ENCODE results near the gene AVEN. TPM values are rescaled to one million over a fixed set of nuclear protein-coding genes. Genes with fewer than 3 reads are reported as not detected.

Gene AVEN
- total and polyA plus RNA-seq, 2 of the 8 experiments (the other 6 are each of a cell fraction or from before 2014, with no cell fraction given) = 5.5 to 17.0 TPM

DNA sequence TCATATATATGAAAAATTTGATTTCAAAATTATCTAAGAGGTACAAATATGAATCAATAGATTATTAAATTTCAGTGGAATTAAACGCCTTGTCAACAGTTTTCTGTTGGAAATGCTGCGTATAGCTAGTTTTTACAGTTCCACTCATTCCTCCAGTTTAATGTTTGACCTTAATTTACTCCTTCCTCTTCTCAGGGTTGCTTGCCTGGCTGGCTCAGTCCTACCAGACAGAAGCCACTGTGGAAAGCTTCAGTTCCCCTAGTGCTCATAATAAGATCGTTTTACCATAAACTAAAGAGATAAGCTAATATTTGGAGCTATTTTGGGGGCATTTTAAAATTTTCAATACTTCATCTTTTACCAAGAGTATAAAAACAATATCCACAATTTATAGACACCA is 39.9 kb upstream of the AVEN start:
- no peak for FAIRE-seq
- TF ChIP-seq USF2 (IDR thresholded peaks at IDR 0.05; ENCODE audit: low read length) (no peak), KDM4A (IDR thresholded peaks at IDR 0.05; ENCODE audit: low read depth, low read length, severe bottlenecking) (no peak), CREB1 (IDR thresholded peaks at IDR 0.05) (no peak), EGR1 (IDR thresholded peaks at IDR 0.05; ENCODE audit: borderline replicate concordance, low read depth, low read length) (no peak), ASH2L (IDR thresholded peaks at IDR 0.05; ENCODE audit: low read length) (no peak), ZNF274 (IDR thresholded peaks at IDR 0.05; ENCODE audit: borderline replicate concordance, extremely low read depth, low read length) (no peak), MAFK (IDR thresholded peaks at IDR 0.05; ENCODE audit: low read depth, low read length) (no peak), POLR2A (IDR thresholded peaks at IDR 0.05; ENCODE audit: control extremely low read depth in 1 of 2, low read depth in 2 of 2, low read length in 2 of 2) (no peak), HDAC6 (IDR thresholded peaks at IDR 0.05; ENCODE audit: low read depth, low read length) (no peak), GTF2F1 (IDR thresholded peaks at IDR 0.05; ENCODE audit: borderline replicate concordance, low read depth, low read length) (no peak), CBX8 (IDR thresholded peaks at IDR 0.05; ENCODE audit: borderline replicate concordance, low read depth, low read length) (no peak), SUZ12 (IDR thresholded peaks at IDR 0.05; ENCODE audit: low read length) (no peak), RNF2 (IDR thresholded peaks at IDR 0.05; ENCODE audit: borderline replicate concordance, low read depth, low read length, missing control alignments, poor library complexity, severe bottlenecking) (no peak)

More for the DNA sequence above, 39.9 kb upstream of the AVEN start:
- no peak for DNase-seq (ENCODE audit: low read depth in 1 of 2, low spot score in 2 of 2)
- no peak overlapping the region for H3K4me3 ChIP-seq (ENCODE audit: extremely low read depth in 1 of 4, insufficient read depth in 2 of 4, low read depth in 3 of 4, low read length in 4 of 4)
- H2BK120ac ChIP-seq (replicated peaks; ENCODE audit: low read depth, low read length) = no peak overlapping the region
- no peaks in the 10 kb centered on the region for H3K4me1 ChIP-seq (replicated peaks in 1 of 4; ENCODE audit: control insufficient read depth in 3 of 4, insufficient read depth in 4 of 4, low read length in 3 of 4)
- no peak overlapping the region for H2BK12ac ChIP-seq (ENCODE audit: low read depth, low read length)
- ChIA-PET CTCF (ENCODE audit: partially characterized antibody) (interaction anchor here (1.2 to 2.1 kb wide), 2 partner anchors 30 to 162 kb away, joined by 4 to 6 read pairs; no protein-coding TSS in a partner anchor), POLR2A (ENCODE audit: partially characterized antibody) (interaction anchor here (0.6 kb wide), 1 partner anchor 22 kb away, joined by 3 read pairs; no protein-coding TSS in a partner anchor)
- H3K9ac ChIP-seq (replicated peaks in 1 of 4; ENCODE audit: extremely low read depth in 1 of 4, low read depth in 3 of 4, low read length in 3 of 4) = no peak overlapping the region
- H3K79me2 ChIP-seq (ENCODE audit: control insufficient read depth in 1 of 2, insufficient read depth in 2 of 2, low read length in 2 of 2) = no peaks in the 10 kb centered on the region
- H3K4ac ChIP-seq (replicated peaks; ENCODE audit: insufficient read length, low read depth, low read length) = no peak overlapping the region
- H3K56ac ChIP-seq (replicated peaks; ENCODE audit: insufficient read length, low read depth, low read length) = no peak overlapping the region
- H3K18ac ChIP-seq (ENCODE audit: extremely low read depth, low read length) = no peak overlapping the region
- no peak overlapping the region for H2BK15ac ChIP-seq (ENCODE audit: low read length)
- no peak overlapping the region for H2AK5ac ChIP-seq (ENCODE audit: low read depth, low read length)
- H3K9me3 ChIP-seq (ENCODE audit: insufficient read depth in 2 of 2, low read depth in 1 of 2, low read length in 1 of 2) = no peaks in the 10 kb centered on the region
- no peaks in the 10 kb centered on the region for H3K23me2 ChIP-seq (ENCODE audit: low read depth, low read length)
- H4K91ac ChIP-seq (replicated peaks; ENCODE audit: insufficient read length, low read length) = no peak overlapping the region
- no peak overlapping the region for H3K14ac ChIP-seq (ENCODE audit: insufficient read length)
- H4K20me1 ChIP-seq (replicated peaks in 1 of 2; ENCODE audit: control insufficient read depth in 1 of 2, insufficient read depth in 2 of 2, low read length in 2 of 2) = no peaks in the 10 kb centered on the region
- H2AFZ ChIP-seq (ENCODE audit: low read length) = no peak overlapping the region
- H3K36me3 ChIP-seq (ENCODE audit: control insufficient read depth in 2 of 4, insufficient read depth in 4 of 4, low read length in 3 of 4) = peaks cover 0 to 5% (median under 1%) of the 10 kb centered on the region in 4 experiments; a peak in 3 of 8 replicates
- H2BK5ac ChIP-seq (ENCODE audit: low read depth, low read length) = no peak overlapping the region
- no peak overlapping the region for H3K23ac ChIP-seq (ENCODE audit: insufficient read length)
- no peak overlapping the region for H2BK20ac ChIP-seq (ENCODE audit: low read length)
- H3K27me3 ChIP-seq (replicated peaks in 1 of 4; ENCODE audit: control insufficient read depth in 3 of 4, extremely low read depth in 1 of 4, insufficient read depth in 3 of 4, low read length in 3 of 4) = no peaks in the 10 kb centered on the region
- no peak overlapping the region for H4K8ac ChIP-seq (ENCODE audit: extremely low read depth, insufficient read depth, low read length)
- WGBS, 2 experiments (ENCODE audit: extremely low coverage in 1 of 2, insufficient coverage in 1 of 2, insufficient read length in 1 of 2, insufficient replicate concordance in 2 of 2, low coverage in 1 of 2, low lambda C conversion rate in 2 of 2, missing lambda C conversion rate in 1 of 2) = 91% methylated on average over 3 of the region's 3 CpGs; no CpG with 5 or more reads in 1 of the 2 experiments
- no peak overlapping the region for H4K5ac ChIP-seq (ENCODE audit: insufficient read length, low read depth, low read length)
- no peaks in the 10 kb centered on the region for H3K79me1 ChIP-seq (ENCODE audit: low read depth, low read length)
- no peak overlapping the region for H3K27ac ChIP-seq (ENCODE audit: low read depth, low read length)
- no peak overlapping the region for H3K4me2 ChIP-seq (ENCODE audit: insufficient read depth in 1 of 2, low read depth in 2 of 2, low read length in 2 of 2)

All from H1 (cell line).